Astrocyte of the hippocampus (primary cell): Measurements from ENCODE around the gene KIRREL3.

ENCODE experiments used
- DNase-seq: peaks from one replicate; pipeline ENCODE4 v3.0.0; 2011; ENCODE audit warnings: low read depth, low spot score

KIRREL3 gene

DNA sequence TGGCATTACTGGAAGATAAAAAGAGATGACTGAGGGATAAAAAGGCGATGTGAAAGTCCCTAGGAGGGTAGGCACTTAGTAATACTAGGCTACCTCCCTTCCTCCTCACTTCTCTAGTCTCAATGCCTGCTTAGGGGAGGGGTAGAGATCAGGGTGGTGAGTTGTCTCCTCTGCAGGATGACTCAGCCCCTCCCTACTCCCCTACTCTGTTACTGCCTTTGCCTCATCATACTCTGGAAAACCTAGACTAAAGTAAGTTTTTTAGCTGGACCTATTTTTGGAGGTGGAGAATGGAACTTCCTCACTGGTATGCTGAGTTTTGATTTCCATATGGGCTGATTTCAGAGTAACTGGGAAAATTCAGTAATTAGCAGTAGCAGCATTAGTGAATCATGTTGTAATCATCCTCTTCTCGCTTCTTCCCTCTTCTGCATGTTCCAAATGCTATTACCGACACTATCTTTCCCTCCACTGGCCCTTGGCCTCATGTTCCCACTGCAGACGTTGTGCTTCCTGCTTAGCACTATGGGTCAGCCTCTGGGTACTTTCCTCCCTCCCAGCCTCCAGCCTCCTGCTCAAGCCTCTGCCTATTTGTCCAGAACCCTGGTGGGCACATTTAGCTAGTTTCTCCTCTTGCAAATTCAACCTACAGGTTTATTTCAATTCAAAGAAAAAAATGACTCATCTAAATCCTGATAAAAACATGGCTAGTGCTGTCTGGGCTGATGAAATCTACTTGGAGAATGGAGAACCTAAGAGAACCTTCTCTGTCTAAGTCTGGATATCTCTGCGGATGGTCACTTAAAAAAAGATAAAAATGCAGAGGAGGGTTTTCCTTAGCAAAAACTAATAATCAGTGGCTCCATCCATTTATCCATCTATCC is 363.4 kb downstream of the KIRREL3 start:
- DNase-seq, result peak; percentile 62

DNA sequence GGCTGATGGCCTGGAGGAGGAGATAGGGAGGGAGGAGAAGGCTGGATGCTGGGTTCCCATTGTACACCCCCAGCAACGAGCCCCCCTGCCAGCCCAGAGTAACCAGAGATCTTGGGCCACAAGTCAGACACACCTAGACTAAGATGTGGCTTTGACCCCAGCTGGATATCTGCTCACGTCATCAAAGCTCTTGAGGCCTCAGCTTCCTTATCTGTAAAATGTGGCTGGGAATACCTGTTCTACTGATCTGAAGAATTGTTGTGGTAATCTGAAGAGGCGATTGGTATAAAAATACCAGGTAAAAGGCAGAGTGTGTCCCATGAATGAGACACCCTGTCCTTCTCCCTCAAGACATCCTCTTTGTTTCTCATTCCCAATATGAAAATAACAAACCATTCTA is 365.1 kb downstream of the KIRREL3 start:
- no peak for DNase-seq

DNA sequence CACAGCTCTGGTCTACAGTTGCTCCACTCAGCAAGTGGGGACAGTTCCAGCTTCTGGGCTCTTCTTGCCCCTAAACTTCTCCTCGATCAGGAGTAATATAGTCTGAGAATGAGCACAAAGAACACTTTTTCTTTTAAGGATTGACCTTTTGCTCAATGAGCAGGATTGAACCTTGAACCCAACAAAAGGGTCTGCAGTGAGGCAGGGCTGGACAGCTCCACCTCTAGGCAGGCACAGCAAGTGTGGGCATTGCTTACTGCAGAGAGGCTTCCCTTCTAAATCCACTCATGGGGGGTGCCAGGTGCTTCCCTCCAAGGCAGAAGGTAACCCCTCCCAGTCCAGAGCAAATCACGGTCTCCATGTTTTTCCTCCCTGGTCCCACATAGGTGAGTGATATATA is 365.6 kb downstream of the KIRREL3 start:
- DNase-seq, result no peak

GRCh38 chr11:126633330-126633729 is 367.2 kb downstream of the KIRREL3 start:
- DNase-seq, result peak; percentile 14

GRCh38 chr11:126630893-126631798 is 369.4 kb downstream of the KIRREL3 start:
- DNase-seq, result no peak

GRCh38 chr11:126630488-126630887 is 370.1 kb downstream of the KIRREL3 start:
- no peak for DNase-seq

GRCh38 chr11:126628790-126629621 is 371.6 kb downstream of the KIRREL3 start:
- no peak for DNase-seq

DNA sequence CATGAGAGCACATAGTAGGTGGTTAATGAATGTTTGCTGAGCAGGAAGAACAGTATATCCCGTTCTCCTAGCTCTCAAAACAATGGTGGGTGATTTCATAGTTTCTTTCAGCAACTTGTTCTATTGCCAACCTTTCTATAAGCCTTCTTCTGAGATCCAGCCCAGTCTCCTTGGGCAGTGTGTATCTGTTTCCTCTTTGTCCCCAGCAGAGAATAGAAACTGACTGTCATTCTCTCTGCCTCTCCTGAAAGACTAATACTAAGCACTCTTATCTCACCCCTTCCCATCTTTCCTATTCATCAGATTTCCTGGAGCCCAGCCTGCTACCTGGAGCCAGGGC is 372.1 kb downstream of the KIRREL3 start:
- DNase-seq, result no peak

DNA sequence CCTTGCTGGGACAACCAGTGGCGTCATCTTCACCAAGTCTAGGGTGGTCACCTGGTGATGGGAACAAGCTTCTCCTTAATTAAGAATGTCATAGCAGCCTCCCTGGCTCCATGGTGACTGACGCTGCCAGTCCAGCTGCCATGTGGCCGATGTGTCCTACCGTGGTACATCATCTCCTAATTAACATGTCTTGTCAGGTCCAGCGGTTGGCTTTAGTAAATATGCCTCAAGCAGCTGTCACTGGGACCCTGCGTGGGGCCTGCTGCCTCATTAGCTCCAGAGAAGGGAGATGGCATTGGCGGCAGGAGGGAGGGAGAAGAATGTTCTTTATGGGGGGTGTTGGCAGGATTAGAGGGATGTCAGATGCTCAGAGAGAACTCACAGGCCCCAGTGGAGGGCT is 373.1 kb downstream of the KIRREL3 start:
- no peak for DNase-seq

DNA sequence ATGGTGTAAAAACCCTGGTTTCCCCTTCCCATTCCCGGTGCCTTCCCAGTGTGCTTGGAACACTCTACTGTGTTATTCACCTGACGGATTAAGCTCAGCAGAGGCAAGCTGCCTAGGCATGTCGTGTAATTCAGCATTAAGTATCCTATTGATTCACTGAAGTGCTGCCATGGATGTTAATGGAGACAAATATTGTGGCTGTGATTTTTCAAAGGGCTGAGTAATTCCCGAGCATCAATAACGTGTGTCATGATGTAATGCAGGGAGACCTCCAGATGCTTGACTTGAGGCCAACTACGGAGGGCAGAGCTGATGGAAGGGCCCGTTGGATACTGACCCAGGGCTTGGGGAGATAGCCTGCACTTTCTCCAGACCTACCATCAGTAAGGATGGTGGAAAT is 376.1 kb downstream of the KIRREL3 start:
- DNase-seq, result peak; percentile 71

GRCh38 chr11:126619516-126619915 is 381.1 kb downstream of the KIRREL3 start:
- DNase-seq, result no peak

GRCh38 chr11:126615845-126616244 is 384.7 kb downstream of the KIRREL3 start:
- DNase-seq, result no peak

DNA sequence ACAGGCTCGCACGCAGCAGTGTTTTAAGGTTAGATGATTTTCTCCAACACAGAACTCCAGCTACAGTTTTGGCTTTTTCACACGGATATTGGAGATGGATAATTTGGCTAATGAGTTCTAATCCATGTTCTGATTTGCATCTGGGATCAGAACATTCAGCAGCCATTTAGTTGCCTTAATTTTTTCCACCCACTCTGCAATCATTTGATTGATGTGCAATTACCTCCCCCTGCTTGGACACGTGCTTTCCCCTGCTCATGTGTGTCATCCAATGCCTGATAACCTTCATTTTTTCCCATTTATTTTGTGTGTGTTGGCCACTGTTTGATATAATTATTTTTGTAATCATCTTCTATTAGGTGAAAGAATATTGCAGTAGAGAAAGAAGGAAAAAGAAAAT is 387.3 kb downstream of the KIRREL3 start:
- DNase-seq, result no peak

DNA sequence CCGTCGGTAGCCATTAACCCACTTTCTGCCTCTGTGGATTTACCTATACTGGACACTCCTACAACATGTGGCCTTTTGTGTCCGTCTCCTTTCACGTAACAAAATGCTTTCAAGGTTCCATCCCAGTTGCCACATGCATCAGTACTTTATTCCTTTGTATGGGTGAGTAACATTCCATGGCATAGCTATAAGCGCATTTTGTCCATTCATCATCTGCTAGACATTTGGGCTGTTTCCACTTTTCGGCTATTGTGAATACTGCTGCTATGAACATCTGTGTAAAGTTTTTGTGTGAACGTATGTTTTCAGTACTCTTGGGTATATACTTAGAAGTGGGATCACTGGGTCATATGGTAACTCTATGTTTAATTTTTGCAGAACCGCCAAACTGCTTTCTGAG is 387.9 kb downstream of the KIRREL3 start:
- no peak for DNase-seq

DNA sequence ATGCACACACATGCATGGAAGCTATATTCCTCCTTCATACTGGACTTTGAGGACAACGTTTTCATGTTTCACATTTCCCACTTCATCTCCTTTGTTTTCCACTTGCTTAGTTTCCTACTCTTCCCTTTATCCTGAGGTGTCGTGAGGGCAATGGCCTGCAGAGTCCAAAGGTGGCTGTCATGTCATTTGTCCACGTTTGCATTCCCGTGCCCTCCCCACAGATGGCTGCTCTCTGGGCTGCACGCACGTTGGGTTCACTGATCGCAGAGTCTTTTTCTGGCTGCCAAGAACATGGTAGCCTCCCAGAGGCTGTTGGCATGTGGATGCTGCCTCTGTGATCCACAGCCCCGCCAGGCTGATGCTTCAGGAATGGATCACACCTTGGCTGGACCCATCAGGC is 389.1 kb downstream of the KIRREL3 start:
- no peak for DNase-seq

GRCh38 chr11:126608658-126609057 is 391.9 kb downstream of the KIRREL3 start:
- no peak for DNase-seq

- DNase-seq, result no peak
These were observed 392.6 kb downstream of the KIRREL3 start for GRCh38 chr11:126607776-126608541.

DNA sequence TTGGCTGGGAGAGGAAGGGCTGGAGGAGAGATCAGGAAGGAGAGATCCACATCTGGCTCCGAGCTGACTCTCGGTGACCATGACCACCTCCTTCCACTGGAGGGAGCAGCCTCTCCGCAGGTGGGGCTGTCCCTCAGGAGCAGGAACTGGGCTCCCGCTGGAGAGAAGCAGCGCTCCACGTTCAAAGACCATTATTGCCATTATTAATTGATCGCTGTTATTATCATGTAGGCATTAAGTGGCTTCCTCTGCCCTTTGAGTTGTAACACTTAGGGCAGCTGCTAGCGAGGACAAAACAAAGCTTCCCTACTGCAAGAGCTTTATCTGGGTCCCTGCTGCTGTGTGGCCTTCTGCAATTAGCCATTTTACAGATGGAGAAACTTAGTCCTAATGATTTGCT is 393.2 kb downstream of the KIRREL3 start:
- DNase-seq, result peak; percentile 88

GRCh38 chr11:126606484-126606883 is 394.1 kb downstream of the KIRREL3 start:
- DNase-seq, result no peak

DNA sequence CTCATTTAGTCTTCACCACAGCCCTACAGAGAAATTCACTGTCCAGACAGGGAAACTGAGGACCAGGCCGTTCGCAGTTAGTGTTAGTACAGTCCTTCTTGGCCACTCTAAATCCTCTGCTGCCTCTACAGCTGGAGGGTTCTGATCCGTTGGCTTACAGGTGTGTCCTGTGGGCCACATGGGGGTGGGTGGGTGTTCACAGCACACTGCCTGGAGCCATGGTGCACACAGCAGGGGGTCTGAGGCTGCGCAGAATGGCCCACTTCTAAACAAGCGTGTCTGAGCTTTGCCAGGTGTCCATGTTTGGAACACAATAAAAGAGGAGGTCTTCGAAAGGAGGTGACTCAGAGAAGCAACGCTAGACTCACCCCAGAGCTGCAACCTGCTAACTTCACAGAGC is 396.1 kb downstream of the KIRREL3 start:
- no peak for DNase-seq

GRCh38 chr11:126603486-126603885 is 397.1 kb downstream of the KIRREL3 start:
- no peak for DNase-seq
